Mammary epithelial cell (primary cell): ENCODE results near the gene PHACTR3.

Experiments
- EZH2 ChIP-seq: IDR thresholded peaks from 2 replicates; pipeline ENCODE4 v1.6.1; 2012; ENCODE audit warnings: low read length, inconsistent platforms, borderline replicate concordance
- TF ChIP-seq, protein P1 (sequence below), 2 donors: IDR thresholded peaks in 1 of 2; conservative IDR thresholded peaks in 1 of 2; 2 replicates each; pipeline ENCODE4 v1.5.1; 2011 to 2012; ENCODE audit warnings: inconsistent platforms in 2 of 2, low read length in 2 of 2, mild to moderate bottlenecking in 2 of 2, control low read depth in 1 of 2, low read depth in 1 of 2; ENCODE audit not compliant: insufficient read depth in 1 of 2; ENCODE audit errors: extremely low read depth in 1 of 2

DNA sequence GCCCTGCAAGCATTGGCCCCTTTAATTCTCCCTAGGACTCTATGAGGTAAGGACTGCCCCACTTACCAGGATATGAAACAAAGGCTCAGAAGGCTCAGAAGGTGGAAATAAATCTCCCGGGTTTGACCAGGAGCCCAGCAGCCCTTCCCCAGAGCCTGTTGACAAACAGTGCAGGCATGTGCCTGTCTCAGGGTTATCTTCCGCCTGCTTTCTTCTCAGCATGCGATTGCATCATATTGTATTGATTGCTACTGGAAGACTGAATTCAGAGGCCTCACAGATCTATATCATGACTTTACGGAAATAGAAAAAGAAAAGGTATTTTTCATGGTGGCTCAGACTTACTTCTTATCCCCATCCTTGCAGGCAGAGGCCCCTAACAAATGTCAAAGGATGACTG lies 92.7 kb downstream of the PHACTR3 start:
- TF ChIP-seq, protein P1, sequence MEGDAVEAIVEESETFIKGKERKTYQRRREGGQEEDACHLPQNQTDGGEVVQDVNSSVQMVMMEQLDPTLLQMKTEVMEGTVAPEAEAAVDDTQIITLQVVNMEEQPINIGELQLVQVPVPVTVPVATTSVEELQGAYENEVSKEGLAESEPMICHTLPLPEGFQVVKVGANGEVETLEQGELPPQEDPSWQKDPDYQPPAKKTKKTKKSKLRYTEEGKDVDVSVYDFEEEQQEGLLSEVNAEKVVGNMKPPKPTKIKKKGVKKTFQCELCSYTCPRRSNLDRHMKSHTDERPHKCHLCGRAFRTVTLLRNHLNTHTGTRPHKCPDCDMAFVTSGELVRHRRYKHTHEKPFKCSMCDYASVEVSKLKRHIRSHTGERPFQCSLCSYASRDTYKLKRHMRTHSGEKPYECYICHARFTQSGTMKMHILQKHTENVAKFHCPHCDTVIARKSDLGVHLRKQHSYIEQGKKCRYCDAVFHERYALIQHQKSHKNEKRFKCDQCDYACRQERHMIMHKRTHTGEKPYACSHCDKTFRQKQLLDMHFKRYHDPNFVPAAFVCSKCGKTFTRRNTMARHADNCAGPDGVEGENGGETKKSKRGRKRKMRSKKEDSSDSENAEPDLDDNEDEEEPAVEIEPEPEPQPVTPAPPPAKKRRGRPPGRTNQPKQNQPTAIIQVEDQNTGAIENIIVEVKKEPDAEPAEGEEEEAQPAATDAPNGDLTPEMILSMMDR (conservative IDR thresholded peaks at IDR 0.05 in 1 of 2, IDR thresholded peaks at IDR 0.05 in 1 of 2; ENCODE audit: extremely low read depth in 1 of 2, insufficient read depth in 1 of 2, low read depth in 1 of 2, low read length in 2 of 2): no peak
- no peak for TF ChIP-seq EZH2
